Measurements from ENCODE around the gene FGFRL1. TPM values are rescaled to one million over a fixed set of nuclear protein-coding genes. Genes with fewer than 3 reads are reported as not detected.

Gene FGFRL1
- total and polyA plus RNA-seq, 2 of the 13 experiments (the other 11 are each of a cell fraction or from before 2014, with no cell fraction given): 19.1 to 30.6 TPM

DNA sequence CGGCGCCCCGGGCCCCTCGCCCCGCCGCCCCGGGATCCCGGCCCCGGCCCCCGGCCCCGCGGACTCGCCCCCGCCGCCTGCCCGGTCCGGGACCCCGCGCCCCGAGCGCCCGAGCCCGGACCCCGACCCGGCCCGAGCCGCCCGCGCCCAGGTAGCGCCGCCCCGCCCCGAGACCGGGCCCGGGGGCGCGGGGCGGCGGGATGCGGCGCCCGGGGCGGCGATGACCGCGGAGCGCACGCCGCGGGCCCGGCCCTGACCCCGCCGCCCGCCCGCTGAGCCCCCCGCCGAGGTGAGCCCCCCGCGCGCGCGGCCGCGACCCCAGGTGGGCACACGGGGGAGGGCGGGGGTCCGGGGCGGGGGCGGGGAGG is 224 bp downstream of the FGFRL1 start:
- H3K4me2 ChIP-seq (ENCODE audit: low read depth, low read length): no peak overlapping the region
- H3K9me3 ChIP-seq (ENCODE audit: low read length): no peaks in the 10 kb centered on the region
- no peak overlapping the region for H3K9ac ChIP-seq (ENCODE audit: insufficient read depth, low read depth, low read length)
- H3K4me3 ChIP-seq (replicated peaks in 1 of 3; ENCODE audit: insufficient read depth in 1 of 3, low read depth in 2 of 3, low read length in 3 of 3): peak overlapping the region in 2 of 3 experiments; percentile 9 to 63; a peak in 2 of 6 replicates
- H3K27ac ChIP-seq (ENCODE audit: extremely low read length, insufficient read depth, low read length): no peak overlapping the region
- ATAC-seq: no peak
- H4K20me1 ChIP-seq (ENCODE audit: insufficient read depth, low read length): no peaks in the 10 kb centered on the region
- no CpG with 5 or more reads among the region's 69 CpGs for WGBS (ENCODE audit: low lambda C conversion rate)
- H3K36me3 ChIP-seq (replicated peaks in 1 of 2; ENCODE audit: control insufficient read depth in 1 of 2, insufficient read depth in 2 of 2, low read length in 2 of 2): no peaks in the 10 kb centered on the region
- no peak for DNase-seq (ENCODE audit: low spot score)
- ChIA-PET POLR2A (no interaction called here), CTCF (ENCODE audit: low intra/inter-chr PET ratio, low total read pairs) (no interaction called here)
- no TSS peak for BruUV-seq (replicated peaks)
- no peak for FAIRE-seq
- in situ Hi-C loops (cut with HindIII; ENCODE audit: extremely low pct_ligation_motif_present, low pct_unique_long_range_greater_than_20kb) (no loop called here), intact Hi-C loops (cut with micrococcal nuclease; ENCODE audit: unreplicated experiment) (no loop called here)
- H3K27me3 ChIP-seq (ENCODE audit: control insufficient read depth in 1 of 2, insufficient read depth in 2 of 2, low read length in 2 of 2): peaks cover 5 to 25% of the 10 kb centered on the region in 2 experiments
- H2AFZ ChIP-seq (ENCODE audit: low read length): no peak overlapping the region
- TF ChIP-seq GABPB1 (CRISPR knock-in tag; IDR thresholded peaks at IDR 0.05) (0 out of 2 replicates have a peak, but pooled peaks have one; percentile 19), AGO1 (IDR thresholded peaks at IDR 0.05; ENCODE audit: low read depth, low read length, poor library complexity, severe bottlenecking) (no peak)
- peaks cover 61% of the 10 kb centered on the region for H3K4me1 ChIP-seq (ENCODE audit: insufficient read depth, low read length)
- H3K79me2 ChIP-seq (ENCODE audit: insufficient read depth, low read length): peaks cover 6% of the 10 kb centered on the region

DNA sequence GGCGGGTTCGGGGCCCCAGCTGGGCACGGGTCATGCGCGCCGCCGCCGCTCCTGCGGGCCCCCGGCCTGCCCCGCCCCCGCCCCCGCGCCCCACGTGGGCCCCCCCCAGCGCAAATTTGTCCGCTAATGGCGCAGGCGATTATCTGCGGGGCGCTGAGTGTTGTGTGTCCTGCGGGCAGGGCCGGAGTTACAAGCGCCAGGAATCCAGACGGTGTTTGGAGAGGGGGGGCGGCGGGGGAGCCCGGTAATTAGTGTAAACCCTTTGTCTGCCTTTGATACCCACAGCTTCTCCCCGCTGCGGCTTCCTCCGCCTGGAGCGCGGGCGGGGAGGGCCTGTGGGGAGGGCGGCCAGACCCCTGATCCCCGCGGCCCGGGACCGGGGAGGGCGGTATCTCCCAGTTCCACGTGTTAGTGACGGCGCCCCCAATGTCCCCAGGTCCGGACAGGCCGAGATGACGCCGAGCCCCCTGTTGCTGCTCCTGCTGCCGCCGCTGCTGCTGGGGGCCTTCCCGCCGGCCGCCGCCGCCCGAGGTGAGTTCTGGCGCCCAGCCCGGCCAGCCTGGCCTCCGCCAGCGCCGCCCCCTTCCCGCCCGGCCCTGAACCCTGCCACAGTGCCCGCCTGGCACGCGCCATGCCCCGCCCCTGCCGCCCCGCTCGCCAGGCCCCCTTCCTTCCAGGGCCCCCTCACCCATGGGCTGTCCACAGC is 761 bp downstream of the FGFRL1 start:
- peaks cover 61% of the 10 kb centered on the region for H3K4me1 ChIP-seq (ENCODE audit: insufficient read depth, low read length)
- peaks cover 4 to 22% of the 10 kb centered on the region in 2 experiments for H3K27me3 ChIP-seq (ENCODE audit: control insufficient read depth in 1 of 2, insufficient read depth in 2 of 2, low read length in 2 of 2)
- no peak overlapping the region for H2AFZ ChIP-seq (ENCODE audit: low read length)
- WGBS (ENCODE audit: low lambda C conversion rate): 60% methylated on average over 23 of the region's 69 CpGs
- no TSS peak for BruUV-seq (replicated peaks)
- H3K27ac ChIP-seq (ENCODE audit: extremely low read length, insufficient read depth, low read length): peak overlapping the region; percentile 48
- POLR2A ChIA-PET: no interaction called here
- peak overlapping the region; percentile 58 for H3K4me2 ChIP-seq (ENCODE audit: low read depth, low read length)
- in situ Hi-C loops (cut with HindIII; ENCODE audit: extremely low pct_ligation_motif_present, low pct_unique_long_range_greater_than_20kb): no loop called here
- intact Hi-C loops (cut with micrococcal nuclease; ENCODE audit: unreplicated experiment): no loop called here
- DNase-seq (ENCODE audit: low spot score) (peak; percentile 51), FAIRE-seq (no peak), ATAC-seq (no peak)
- peak overlapping the region; percentile 50 to 65 (median 63); a peak in 4 of 6 replicates for H3K4me3 ChIP-seq (replicated peaks in 1 of 3; ENCODE audit: insufficient read depth in 1 of 3, low read depth in 2 of 3, low read length in 3 of 3)
- H3K9ac ChIP-seq (ENCODE audit: insufficient read depth, low read depth, low read length): peak overlapping the region; percentile 52; the same call in 1 of the 2 replicates
- no peaks in the 10 kb centered on the region; a peak in 1 of 5 replicates for H3K36me3 ChIP-seq (replicated peaks in 1 of 2; ENCODE audit: control insufficient read depth in 1 of 2, insufficient read depth in 2 of 2, low read length in 2 of 2)
- H3K9me3 ChIP-seq (ENCODE audit: low read length): no peaks in the 10 kb centered on the region
- H3K79me2 ChIP-seq (ENCODE audit: insufficient read depth, low read length): peaks cover 6% of the 10 kb centered on the region
- CTCF ChIA-PET (ENCODE audit: low intra/inter-chr PET ratio, low total read pairs): no interaction called here
- no peaks in the 10 kb centered on the region for H4K20me1 ChIP-seq (ENCODE audit: insufficient read depth, low read length)
- TF ChIP-seq ZNF225 (CRISPR knock-in tag; IDR thresholded peaks at IDR 0.05) (no peak), ZNF557 (CRISPR knock-in tag; IDR thresholded peaks at IDR 0.05) (no peak), SPEN (CRISPR knock-in tag; IDR thresholded peaks at IDR 0.05; ENCODE audit: low read depth) (no peak), DPF2 (CRISPR knock-in tag; IDR thresholded peaks at IDR 0.05; ENCODE audit: borderline replicate concordance, low read depth) (no peak), PAWR (CRISPR knock-in tag; IDR thresholded peaks at IDR 0.05; ENCODE audit: borderline replicate concordance) (no peak), TCF7L2 (IDR thresholded peaks at IDR 0.05; ENCODE audit: low read depth, low read length) (no peak), HNF4A (CRISPR knock-in tag; IDR thresholded peaks at IDR 0.05) (no peak), CAMTA2 (CRISPR knock-in tag; IDR thresholded peaks at IDR 0.05; ENCODE audit: borderline replicate concordance) (no peak), ZNF263 (CRISPR knock-in tag; IDR thresholded peaks at IDR 0.05) (no peak)
- TF ChIP-seq, protein P1, sequence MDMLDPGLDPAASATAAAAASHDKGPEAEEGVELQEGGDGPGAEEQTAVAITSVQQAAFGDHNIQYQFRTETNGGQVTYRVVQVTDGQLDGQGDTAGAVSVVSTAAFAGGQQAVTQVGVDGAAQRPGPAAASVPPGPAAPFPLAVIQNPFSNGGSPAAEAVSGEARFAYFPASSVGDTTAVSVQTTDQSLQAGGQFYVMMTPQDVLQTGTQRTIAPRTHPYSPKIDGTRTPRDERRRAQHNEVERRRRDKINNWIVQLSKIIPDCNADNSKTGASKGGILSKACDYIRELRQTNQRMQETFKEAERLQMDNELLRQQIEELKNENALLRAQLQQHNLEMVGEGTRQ (IDR thresholded peaks at IDR 0.05; ENCODE audit: low read depth, low read length): no peak
- TF ChIP-seq, protein P1 (CRISPR knock-in tag; IDR thresholded peaks at IDR 0.05; ENCODE audit: borderline replicate concordance): no peak
- TF ChIP-seq, protein P2, sequence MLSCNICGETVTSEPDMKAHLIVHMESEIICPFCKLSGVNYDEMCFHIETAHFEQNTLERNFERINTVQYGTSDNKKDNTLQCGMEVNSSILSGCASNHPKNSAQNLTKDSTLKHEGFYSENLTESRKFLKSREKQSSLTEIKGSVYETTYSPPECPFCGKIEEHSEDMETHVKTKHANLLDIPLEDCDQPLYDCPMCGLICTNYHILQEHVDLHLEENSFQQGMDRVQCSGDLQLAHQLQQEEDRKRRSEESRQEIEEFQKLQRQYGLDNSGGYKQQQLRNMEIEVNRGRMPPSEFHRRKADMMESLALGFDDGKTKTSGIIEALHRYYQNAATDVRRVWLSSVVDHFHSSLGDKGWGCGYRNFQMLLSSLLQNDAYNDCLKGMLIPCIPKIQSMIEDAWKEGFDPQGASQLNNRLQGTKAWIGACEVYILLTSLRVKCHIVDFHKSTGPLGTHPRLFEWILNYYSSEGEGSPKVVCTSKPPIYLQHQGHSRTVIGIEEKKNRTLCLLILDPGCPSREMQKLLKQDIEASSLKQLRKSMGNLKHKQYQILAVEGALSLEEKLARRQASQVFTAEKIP (CRISPR knock-in tag; IDR thresholded peaks at IDR 0.05; ENCODE audit: borderline replicate concordance): no peak

Measured in HepG2 (cell line).